ENCODE data around the gene TGFBR3.

The TGFBR3 gene

DNA sequence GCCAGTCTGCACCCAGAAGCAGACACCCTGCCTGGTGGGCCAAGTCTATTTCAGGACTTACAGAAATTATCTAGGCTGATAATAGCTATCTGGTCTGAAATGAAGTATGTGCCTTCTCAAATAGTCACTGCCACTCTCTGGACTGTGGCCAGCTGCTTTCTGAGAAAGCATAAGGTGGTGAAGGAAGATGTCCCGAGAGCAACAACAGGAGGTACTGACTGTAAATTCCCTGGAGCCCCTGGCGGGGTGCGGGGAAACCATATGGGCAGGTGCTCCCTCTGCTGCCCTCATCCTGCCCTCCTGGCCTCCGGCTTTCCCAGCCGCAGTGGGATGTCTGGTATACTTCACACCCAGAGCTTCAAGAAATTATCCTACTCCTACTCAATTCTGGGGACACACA lies 86.8 kb downstream of the TGFBR3 start:
- in situ Hi-C loops (cut with HindIII; ENCODE audit: low pct_ligation_motif_present, low sequenced_read_pairs), result no loop called here
- H3K4me3 ChIP-seq (ENCODE audit: low read depth, low read length), result no peak overlapping the region
- H3K27ac ChIP-seq, result no peak overlapping the region
- TF ChIP-seq, protein P1, sequence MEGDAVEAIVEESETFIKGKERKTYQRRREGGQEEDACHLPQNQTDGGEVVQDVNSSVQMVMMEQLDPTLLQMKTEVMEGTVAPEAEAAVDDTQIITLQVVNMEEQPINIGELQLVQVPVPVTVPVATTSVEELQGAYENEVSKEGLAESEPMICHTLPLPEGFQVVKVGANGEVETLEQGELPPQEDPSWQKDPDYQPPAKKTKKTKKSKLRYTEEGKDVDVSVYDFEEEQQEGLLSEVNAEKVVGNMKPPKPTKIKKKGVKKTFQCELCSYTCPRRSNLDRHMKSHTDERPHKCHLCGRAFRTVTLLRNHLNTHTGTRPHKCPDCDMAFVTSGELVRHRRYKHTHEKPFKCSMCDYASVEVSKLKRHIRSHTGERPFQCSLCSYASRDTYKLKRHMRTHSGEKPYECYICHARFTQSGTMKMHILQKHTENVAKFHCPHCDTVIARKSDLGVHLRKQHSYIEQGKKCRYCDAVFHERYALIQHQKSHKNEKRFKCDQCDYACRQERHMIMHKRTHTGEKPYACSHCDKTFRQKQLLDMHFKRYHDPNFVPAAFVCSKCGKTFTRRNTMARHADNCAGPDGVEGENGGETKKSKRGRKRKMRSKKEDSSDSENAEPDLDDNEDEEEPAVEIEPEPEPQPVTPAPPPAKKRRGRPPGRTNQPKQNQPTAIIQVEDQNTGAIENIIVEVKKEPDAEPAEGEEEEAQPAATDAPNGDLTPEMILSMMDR (IDR thresholded peaks at IDR 0.05; ENCODE audit: low read depth, low read length, missing control alignments), result no peak
- H3K36me3 ChIP-seq (replicated peaks), result no peaks in the 10 kb centered on the region
- DNase-seq, result no peak
- H3K27me3 ChIP-seq (replicated peaks), result no peaks in the 10 kb centered on the region

DNA sequence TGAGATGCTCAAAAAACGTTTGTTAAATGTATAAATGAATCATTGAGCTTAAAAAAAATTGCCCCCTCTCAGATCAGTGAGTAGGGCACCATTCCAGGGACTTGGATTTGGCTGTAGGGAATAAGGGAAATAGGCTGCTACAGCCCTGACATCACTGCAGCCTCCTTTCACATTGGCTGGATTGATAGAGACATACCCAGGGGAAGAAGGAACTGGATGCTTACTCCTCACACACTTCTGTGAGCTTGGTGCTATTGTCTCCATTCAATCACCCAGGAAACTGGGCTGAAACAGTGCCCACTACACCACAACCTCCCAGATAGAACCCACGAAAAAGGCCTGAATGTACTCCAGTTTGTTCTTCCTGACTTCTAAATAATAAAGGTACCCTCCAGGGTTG lies 87.2 kb downstream of the TGFBR3 start:
- Histone ChIP-seq H3K36me3 (replicated peaks) (no peaks in the 10 kb centered on the region), H3K27me3 (replicated peaks) (no peaks in the 10 kb centered on the region), H3K4me3 (ENCODE audit: low read depth, low read length) (no peak overlapping the region), H3K27ac (no peak overlapping the region)
- TF ChIP-seq, protein P1 (IDR thresholded peaks at IDR 0.05; ENCODE audit: low read depth, low read length, missing control alignments), result no peak
- no peak for DNase-seq
- in situ Hi-C loops (cut with HindIII; ENCODE audit: low pct_ligation_motif_present, low sequenced_read_pairs), result no loop called here

DNA sequence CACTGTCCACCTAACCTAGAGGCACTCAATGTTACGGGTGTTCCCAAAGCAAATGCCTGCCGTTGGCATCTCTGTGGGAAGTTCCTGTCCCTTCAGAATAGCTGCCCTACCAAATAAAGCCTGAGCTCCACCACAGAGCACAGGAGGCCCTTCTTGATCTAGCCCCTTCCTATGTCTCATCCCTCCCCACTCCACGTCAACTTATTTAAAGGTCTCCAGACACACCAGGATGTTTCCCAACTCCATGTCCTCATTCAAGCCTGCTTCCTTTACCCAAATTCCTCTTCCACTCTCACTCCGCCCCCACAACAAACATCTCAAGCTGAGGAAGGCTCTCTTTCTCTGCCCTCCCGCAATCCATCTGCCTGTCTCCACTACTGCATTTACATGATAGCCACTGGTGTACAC lies 87.7 kb downstream of the TGFBR3 start:
- no peak overlapping the region for H3K27ac ChIP-seq
- DNase-seq, result no peak
- TF ChIP-seq, protein P1 (IDR thresholded peaks at IDR 0.05; ENCODE audit: low read depth, low read length, missing control alignments), result no peak
- H3K27me3 ChIP-seq (replicated peaks), result no peaks in the 10 kb centered on the region
- in situ Hi-C loops (cut with HindIII; ENCODE audit: low pct_ligation_motif_present, low sequenced_read_pairs), result no loop called here
- no peak overlapping the region for H3K4me3 ChIP-seq (ENCODE audit: low read depth, low read length)
- no peaks in the 10 kb centered on the region for H3K36me3 ChIP-seq (replicated peaks)

DNA sequence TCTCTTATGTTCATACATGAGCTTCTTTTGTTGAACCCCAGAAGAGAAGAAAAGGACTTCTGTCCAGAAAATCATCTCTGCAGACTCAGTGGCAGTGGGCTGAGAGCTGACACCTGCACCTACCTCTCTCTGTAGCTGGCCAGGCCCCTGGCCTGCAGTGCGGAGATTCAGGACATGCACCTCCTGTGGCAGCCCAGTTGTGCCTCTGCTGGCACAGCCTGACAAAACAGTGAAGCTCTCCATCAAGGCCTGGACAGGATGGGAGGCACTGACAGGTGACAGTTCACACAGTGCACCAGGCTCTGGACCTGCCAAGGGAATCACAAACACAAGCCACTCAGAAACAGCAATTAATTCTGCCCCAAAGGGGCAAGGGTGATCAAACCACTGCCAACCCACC lies 88.8 kb downstream of the TGFBR3 start:
- Histone ChIP-seq H3K27me3 (replicated peaks) (no peaks in the 10 kb centered on the region), H3K36me3 (replicated peaks) (no peaks in the 10 kb centered on the region), H3K27ac (no peak overlapping the region), H3K4me3 (ENCODE audit: low read depth, low read length) (no peak overlapping the region)
- in situ Hi-C loops (cut with HindIII; ENCODE audit: low pct_ligation_motif_present, low sequenced_read_pairs), result no loop called here
- no peak for DNase-seq
- TF ChIP-seq, protein P1 (IDR thresholded peaks at IDR 0.05; ENCODE audit: low read depth, low read length, missing control alignments), result no peak

DNA sequence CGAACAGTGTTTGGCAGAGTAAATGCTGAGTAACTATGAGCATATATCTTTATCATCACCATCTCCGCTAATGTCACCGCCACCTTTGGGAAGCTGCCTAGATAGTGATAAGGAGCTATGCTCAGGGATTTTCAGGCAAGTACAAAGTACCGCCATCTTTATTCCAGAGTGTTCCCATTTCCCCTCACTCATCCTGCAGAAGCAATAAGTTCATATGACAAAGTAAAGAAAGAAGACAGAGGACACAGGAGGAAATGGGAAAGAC lies 89.6 kb downstream of the TGFBR3 start:
- Histone ChIP-seq H3K36me3 (replicated peaks) (no peaks in the 10 kb centered on the region), H3K27ac (no peak overlapping the region), H3K27me3 (replicated peaks) (no peaks in the 10 kb centered on the region), H3K4me3 (ENCODE audit: low read depth, low read length) (no peak overlapping the region)
- in situ Hi-C loops (cut with HindIII; ENCODE audit: low pct_ligation_motif_present, low sequenced_read_pairs), result no loop called here
- DNase-seq, result no peak
- TF ChIP-seq, protein P1 (IDR thresholded peaks at IDR 0.05; ENCODE audit: low read depth, low read length, missing control alignments), result no peak

DNA sequence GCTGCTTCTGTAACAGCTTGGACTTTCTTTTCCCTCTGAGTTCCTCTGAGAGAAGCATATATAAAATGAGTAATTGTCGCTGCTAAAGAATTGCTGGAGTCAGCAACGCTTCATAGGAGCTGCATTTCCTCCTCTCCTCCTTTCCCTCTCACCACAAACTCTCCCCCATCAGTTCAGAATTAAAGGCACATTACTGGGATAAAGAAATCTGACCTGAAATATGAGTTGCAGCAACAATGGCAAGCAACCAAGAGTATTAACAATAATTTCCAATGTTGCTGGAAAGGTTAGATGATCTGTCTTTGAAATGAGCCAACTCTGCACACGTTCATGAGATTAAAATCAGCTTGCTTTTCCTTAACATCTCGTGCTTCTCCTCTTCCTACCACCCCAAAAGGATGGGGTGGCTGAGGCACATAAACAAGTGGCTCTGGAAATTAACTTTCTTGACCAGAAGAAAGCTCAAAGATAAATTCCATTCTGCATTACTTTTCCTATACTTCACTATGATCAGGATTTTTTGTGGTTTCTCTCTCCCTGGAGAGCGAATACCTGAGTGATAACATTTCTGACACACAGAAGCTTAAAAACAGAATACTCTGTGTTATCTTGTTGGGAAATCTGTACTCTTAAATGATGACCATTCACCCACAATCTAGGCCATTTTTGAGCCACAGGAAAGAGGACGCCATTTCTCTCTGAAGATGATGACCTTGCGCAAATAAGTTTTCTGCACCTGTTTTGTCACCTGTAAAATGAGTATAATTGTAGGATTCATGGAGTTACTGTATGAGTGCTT lies 90.2 kb downstream of the TGFBR3 start:
- H3K27ac ChIP-seq, result no peak overlapping the region
- peak; percentile 42 for DNase-seq
- H3K4me3 ChIP-seq (ENCODE audit: low read depth, low read length), result no peak overlapping the region
- H3K27me3 ChIP-seq (replicated peaks), result no peaks in the 10 kb centered on the region
- in situ Hi-C loops (cut with HindIII; ENCODE audit: low pct_ligation_motif_present, low sequenced_read_pairs), result no loop called here
- H3K36me3 ChIP-seq (replicated peaks), result no peaks in the 10 kb centered on the region
- TF ChIP-seq, protein P1 (IDR thresholded peaks at IDR 0.05; ENCODE audit: low read depth, low read length, missing control alignments), result no peak
